ENCODE data around the gene TRIM26. TPM values are rescaled to one million over a fixed set of nuclear protein-coding genes. Genes with fewer than 3 reads are reported as not detected.

Gene TRIM26
- total RNA-seq, 1 donor from 2014 or later = 46.3 TPM

- no peak overlapping the region for H3K4me3 Mint-ChIP-seq
- peaks cover 11% of the 10 kb centered on the region for H3K4me1 Mint-ChIP-seq (ENCODE audit: unreplicated experiment)
- H3K36me3 Mint-ChIP-seq = no peaks in the 10 kb centered on the region
- no peak for DNase-seq (ENCODE audit: extremely low spot score, unreplicated experiment)
- H3K9me3 Mint-ChIP-seq = no peaks in the 10 kb centered on the region
- peaks cover 70% of the 10 kb centered on the region for H3K27me3 Mint-ChIP-seq
- H3K27ac Mint-ChIP-seq = no peak overlapping the region
- TF ChIP-seq, protein P1, sequence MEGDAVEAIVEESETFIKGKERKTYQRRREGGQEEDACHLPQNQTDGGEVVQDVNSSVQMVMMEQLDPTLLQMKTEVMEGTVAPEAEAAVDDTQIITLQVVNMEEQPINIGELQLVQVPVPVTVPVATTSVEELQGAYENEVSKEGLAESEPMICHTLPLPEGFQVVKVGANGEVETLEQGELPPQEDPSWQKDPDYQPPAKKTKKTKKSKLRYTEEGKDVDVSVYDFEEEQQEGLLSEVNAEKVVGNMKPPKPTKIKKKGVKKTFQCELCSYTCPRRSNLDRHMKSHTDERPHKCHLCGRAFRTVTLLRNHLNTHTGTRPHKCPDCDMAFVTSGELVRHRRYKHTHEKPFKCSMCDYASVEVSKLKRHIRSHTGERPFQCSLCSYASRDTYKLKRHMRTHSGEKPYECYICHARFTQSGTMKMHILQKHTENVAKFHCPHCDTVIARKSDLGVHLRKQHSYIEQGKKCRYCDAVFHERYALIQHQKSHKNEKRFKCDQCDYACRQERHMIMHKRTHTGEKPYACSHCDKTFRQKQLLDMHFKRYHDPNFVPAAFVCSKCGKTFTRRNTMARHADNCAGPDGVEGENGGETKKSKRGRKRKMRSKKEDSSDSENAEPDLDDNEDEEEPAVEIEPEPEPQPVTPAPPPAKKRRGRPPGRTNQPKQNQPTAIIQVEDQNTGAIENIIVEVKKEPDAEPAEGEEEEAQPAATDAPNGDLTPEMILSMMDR (conservative IDR thresholded peaks at IDR 0.05) = no peak
Measured at GRCh38 chr6:30149858-30150550, 63.2 kb downstream of the TRIM26 start.

DNA sequence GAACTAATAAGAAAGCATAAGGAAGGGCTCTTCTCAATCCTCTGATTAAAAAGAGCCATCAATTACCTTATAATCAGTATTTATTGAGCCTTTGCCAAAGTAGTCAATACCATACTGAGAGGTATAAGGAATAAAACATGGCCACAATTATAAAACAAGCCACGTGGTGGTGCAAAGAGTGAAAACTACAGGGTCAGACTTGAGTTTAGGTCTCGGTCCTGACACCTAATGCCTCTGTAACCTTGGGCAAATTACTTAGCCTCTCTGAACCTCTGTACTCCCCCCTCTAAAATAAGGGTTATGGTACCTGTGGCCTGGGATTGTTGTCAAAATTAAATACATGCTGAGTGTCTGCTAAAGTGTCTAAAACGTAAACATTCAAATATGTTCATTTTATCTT lies 64.0 kb downstream of the TRIM26 start:
- no peaks in the 10 kb centered on the region for H3K9me3 Mint-ChIP-seq
- DNase-seq (ENCODE audit: extremely low spot score, unreplicated experiment) = no peak
- H3K27me3 Mint-ChIP-seq = peaks cover 70% of the 10 kb centered on the region
- H3K4me1 Mint-ChIP-seq (ENCODE audit: unreplicated experiment) = peaks cover 6% of the 10 kb centered on the region
- H3K36me3 Mint-ChIP-seq = no peaks in the 10 kb centered on the region
- H3K4me3 Mint-ChIP-seq = no peak overlapping the region
- no peak overlapping the region for H3K27ac Mint-ChIP-seq
- TF ChIP-seq, protein P1 (conservative IDR thresholded peaks at IDR 0.05) = no peak

DNA sequence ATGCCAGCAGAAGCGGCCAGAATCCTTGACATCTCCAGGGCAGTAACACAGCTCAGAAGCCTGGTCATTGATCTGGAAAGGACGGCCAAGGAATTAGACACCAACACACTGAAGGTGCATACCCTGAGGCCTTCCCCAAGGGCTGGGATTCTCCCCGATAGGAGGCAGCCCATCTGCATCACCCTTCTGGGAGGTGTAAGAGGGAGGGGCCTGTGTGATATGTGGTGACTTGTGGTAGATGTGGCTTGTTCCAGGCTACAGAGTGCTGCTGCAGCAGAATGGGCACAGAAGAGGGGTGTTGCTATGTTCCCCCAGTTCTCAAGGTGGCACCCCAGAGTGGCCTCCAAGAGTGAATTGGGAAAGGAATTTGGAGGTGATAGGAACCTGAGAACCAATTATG lies 66.1 kb downstream of the TRIM26 start:
- DNase-seq (ENCODE audit: extremely low spot score, unreplicated experiment) = no peak
- H3K9me3 Mint-ChIP-seq = no peaks in the 10 kb centered on the region
- no peaks in the 10 kb centered on the region for H3K36me3 Mint-ChIP-seq
- H3K27ac Mint-ChIP-seq = no peak overlapping the region
- H3K4me3 Mint-ChIP-seq = no peak overlapping the region
- TF ChIP-seq, protein P1 (conservative IDR thresholded peaks at IDR 0.05) = no peak
- peaks cover 6% of the 10 kb centered on the region for H3K4me1 Mint-ChIP-seq (ENCODE audit: unreplicated experiment)
- peaks cover 66% of the 10 kb centered on the region for H3K27me3 Mint-ChIP-seq

DNA sequence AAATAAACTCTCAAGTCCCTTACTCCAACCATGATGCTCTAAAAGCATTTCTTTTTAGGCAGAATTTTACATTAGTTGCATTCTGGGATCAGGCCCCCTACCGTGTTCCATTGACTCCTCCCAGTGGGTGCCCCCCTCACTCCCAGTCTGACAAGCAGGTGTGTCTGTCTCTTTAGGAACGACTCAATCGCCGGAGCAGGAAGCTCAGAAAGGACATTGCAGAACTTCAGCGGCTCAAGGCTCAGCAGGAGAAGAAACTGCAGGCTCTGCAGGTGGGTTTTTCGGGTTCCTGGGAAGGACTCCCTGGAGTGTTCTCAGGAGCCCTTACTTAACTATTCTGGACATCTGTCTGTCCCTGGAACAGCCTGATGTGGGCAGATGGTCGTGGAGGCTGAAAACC lies 67.4 kb downstream of the TRIM26 start:
- Mint-ChIP-seq H3K4me1 (ENCODE audit: unreplicated experiment) (peaks cover 6% of the 10 kb centered on the region), H3K36me3 (no peaks in the 10 kb centered on the region), H3K9me3 (no peaks in the 10 kb centered on the region), H3K27me3 (peaks cover 72% of the 10 kb centered on the region), H3K27ac (no peak overlapping the region), H3K4me3 (no peak overlapping the region)
- no peak for DNase-seq (ENCODE audit: extremely low spot score, unreplicated experiment)
- TF ChIP-seq, protein P1 (conservative IDR thresholded peaks at IDR 0.05) = no peak

- TF ChIP-seq, protein P1 (conservative IDR thresholded peaks at IDR 0.05) = no peak
- Mint-ChIP-seq H3K9me3 (no peaks in the 10 kb centered on the region), H3K4me1 (ENCODE audit: unreplicated experiment) (no peaks in the 10 kb centered on the region), H3K27ac (no peak overlapping the region), H3K4me3 (no peak overlapping the region), H3K36me3 (no peaks in the 10 kb centered on the region), H3K27me3 (peaks cover 70% of the 10 kb centered on the region)
- no peak for DNase-seq (ENCODE audit: extremely low spot score, unreplicated experiment)
Measured at GRCh38 chr6:30144811-30145210, 68.4 kb downstream of the TRIM26 start.
